ENCODE data around the gene PLK5.

DNA sequence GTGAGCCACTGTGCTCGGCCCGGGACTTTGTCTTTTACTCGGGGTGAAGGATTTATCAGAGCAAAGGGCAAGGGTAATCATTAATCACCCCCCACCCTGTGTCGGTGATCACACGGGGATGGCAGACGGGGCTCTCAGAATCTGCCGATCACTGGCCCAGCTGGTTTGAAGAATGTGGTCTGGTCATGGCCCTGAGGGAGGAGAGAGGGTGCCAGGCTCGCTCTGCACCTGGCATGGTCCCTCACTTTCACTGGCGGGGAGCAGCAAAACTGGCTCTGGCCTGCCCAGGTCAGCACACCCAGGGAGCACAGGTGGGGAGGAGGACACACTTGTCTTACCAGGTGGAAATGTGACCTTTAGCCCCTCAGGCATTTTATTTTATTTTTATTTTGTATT, 22.7 kb upstream of the PLK5 start:
- TF ChIP-seq, protein P1, sequence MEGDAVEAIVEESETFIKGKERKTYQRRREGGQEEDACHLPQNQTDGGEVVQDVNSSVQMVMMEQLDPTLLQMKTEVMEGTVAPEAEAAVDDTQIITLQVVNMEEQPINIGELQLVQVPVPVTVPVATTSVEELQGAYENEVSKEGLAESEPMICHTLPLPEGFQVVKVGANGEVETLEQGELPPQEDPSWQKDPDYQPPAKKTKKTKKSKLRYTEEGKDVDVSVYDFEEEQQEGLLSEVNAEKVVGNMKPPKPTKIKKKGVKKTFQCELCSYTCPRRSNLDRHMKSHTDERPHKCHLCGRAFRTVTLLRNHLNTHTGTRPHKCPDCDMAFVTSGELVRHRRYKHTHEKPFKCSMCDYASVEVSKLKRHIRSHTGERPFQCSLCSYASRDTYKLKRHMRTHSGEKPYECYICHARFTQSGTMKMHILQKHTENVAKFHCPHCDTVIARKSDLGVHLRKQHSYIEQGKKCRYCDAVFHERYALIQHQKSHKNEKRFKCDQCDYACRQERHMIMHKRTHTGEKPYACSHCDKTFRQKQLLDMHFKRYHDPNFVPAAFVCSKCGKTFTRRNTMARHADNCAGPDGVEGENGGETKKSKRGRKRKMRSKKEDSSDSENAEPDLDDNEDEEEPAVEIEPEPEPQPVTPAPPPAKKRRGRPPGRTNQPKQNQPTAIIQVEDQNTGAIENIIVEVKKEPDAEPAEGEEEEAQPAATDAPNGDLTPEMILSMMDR (conservative IDR thresholded peaks at IDR 0.05 in 1 of 2, IDR thresholded peaks at IDR 0.05 in 1 of 2; ENCODE audit: low read depth in 1 of 2, low read length in 2 of 2) = no peak
- TF ChIP-seq EZH2 (IDR thresholded peaks at IDR 0.05; ENCODE audit: low read length, missing control alignments) = no peak
